Activated gamma-delta T cell (primary cell): ENCODE results near the gene NBEA.

Source experiments
- DNase-seq: peaks from one replicate; lab custom pipeline; 2025; lab: John Stamatoyannopoulos, UW

NBEA gene

GRCh38 chr13:35712907-35713761 is 771.1 kb downstream of the NBEA start:
- DNase-seq = no peak

DNA sequence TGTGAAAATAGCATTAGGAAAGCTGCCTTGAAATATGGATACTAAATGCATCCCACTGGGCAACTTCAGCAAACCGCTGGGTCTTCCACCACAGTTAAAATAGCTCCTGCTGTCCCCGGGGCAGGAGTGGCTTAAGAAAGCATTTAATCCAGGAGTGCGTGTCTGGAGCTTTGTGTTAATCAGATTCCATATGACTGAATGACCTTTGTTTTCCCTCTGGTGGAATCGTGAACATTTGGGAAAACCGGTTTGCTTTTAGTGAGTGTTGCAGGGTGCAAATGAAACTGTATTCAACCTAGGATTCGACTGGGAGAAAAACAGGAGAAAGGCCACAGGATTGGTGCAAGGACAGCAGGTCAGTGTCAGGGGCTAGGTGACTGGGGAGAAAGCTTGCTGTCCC is 772.1 kb downstream of the NBEA start:
- no peak for DNase-seq

- DNase-seq = no peak
Observed at GRCh38 chr13:35714588-35715377, 772.7 kb downstream of the NBEA start.

- no peak for DNase-seq
Observed at GRCh38 chr13:35716186-35716585, 774.1 kb downstream of the NBEA start.

GRCh38 chr13:35716729-35717128 is 774.7 kb downstream of the NBEA start:
- no peak for DNase-seq

DNA sequence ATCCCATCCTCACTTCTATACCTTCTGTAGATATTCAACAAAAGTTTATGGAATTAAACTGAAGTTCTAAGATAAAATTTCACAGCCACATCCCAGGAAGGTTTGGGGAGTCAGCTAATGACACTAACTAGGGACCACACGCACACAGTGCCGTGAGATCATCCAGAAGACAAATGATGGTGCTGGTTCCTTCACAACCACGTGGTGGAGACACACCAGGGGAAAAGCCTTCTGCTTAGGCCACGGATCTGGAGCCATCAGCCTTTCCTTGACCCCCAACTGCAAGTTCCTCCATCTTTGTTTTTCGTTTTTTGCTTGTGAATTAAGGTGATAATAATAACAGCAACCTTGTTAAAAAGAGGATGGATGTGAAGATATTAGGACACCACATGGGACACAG is 776.0 kb downstream of the NBEA start:
- no peak for DNase-seq

- no peak for DNase-seq
Observed at GRCh38 chr13:35720290-35720689, 778.2 kb downstream of the NBEA start.

GRCh38 chr13:35720690-35721554 is 778.9 kb downstream of the NBEA start:
- no peak for DNase-seq
